Body of pancreas (tissue), 4 donors: Measurements from ENCODE around the gene CMBL. TPM values are rescaled to one million over a fixed set of nuclear protein-coding genes. Genes with fewer than 3 reads are reported as not detected.

Experiments used
- ATAC-seq: fragments of 150-250 bp; one replicate; pipeline ENCODE4 v1.9.1; 2016
- DNase-seq, 4 donors: peaks; one replicate each; pipeline ENCODE4 v3.0.0-alpha.2; 2019
- H3K27ac ChIP-seq, 4 donors: fragments of 200-600 bp; sonication (generic); 1 replicate in 3 of 4; 2 replicates in 1 of 4; pipeline versions ENCODE4 v1.5.1 to v1.6.1; 2016 to 2019; ENCODE audit warnings: mild to moderate bottlenecking in 1 of 4, mixed read lengths in 1 of 4, moderate library complexity in 1 of 4
- H3K27me3 ChIP-seq, 2 donors: fragments of 200-600 bp; sonication (generic); one replicate each; pipeline ENCODE4 v1.6.0; 2016; ENCODE audit warnings: mild to moderate bottlenecking in 1 of 2
- H3K36me3 ChIP-seq, 2 donors: fragments of 200-600 bp; sonication (generic); replicated peaks in 1 of 2; 2 replicates each; pipeline ENCODE4 v1.5.1; 2016; ENCODE audit warnings: low read depth in 2 of 2; ENCODE audit not compliant: insufficient read depth in 1 of 2
- H3K4me1 ChIP-seq: fragments of 200-600 bp; sonication (generic); one replicate; pipeline ENCODE4 v1.6.0; 2016
- H3K4me3 ChIP-seq, 2 donors: fragments of 200-600 bp; sonication (generic); 1 replicate in 1 of 2; 2 replicates in 1 of 2; pipeline ENCODE4 v1.5.1; 2016 to 2019
- H3K9me3 ChIP-seq, 3 donors: fragments of 200-600 bp; sonication (generic); 1 replicate in 2 of 3; 2 replicates in 1 of 3; pipeline ENCODE4 v1.5.1; 2016
- CTCF ChIP-seq, 7 experiments: fragments of 450-650 bp in 4 of 7; fragments of 200-600 bp in 3 of 7; sonication (generic) in 3 of 7; IDR thresholded peaks; one replicate each; pipeline ENCODE4 v1.5.1; 2016 to 2019; ENCODE audit warnings: antibody characterized with exemption in 7 of 7
- POLR2A ChIP-seq, 3 donors: fragments of 450-650 bp; IDR thresholded peaks; one replicate each; pipeline ENCODE4 v1.6.1; 2016; ENCODE audit warnings: antibody characterized with exemption in 3 of 3, mild to moderate bottlenecking in 2 of 3
- WGBS, 2 donors: methylation state at CpG; one replicate each; pipeline ENCODE4 v1.1.5; 2017; 5-methylcytosine and 5-hydroxymethylcytosine counted together
- intact Hi-C: fragments of 100-400 bp; cut with DNase I; formaldehyde crosslinking; loops from one replicate; pipeline ENCODE4 v1.15.1; 2023
- total RNA-seq, 2 donors: library from RNA; depleted of rRNA; stranded (reverse); fragments of >200 nt; gene quantifications; one replicate each; pipeline ENCODE4 v1.1.0, GENCODE V29; 2016

CMBL gene
- total RNA-seq, 2 donors from 2014 or later = 4.4 to 4.9 TPM

- H3K27ac ChIP-seq = no peak overlapping the region
- TF ChIP-seq CTCF (IDR thresholded peaks at IDR 0.05) = no peak
- no peak for TF ChIP-seq POLR2A (IDR thresholded peaks at IDR 0.05)
- no peak for ATAC-seq
- H3K4me1 ChIP-seq = peaks cover 6% of the 10 kb centered on the region
- no peak for DNase-seq
- 74 to 77% methylated on average over 1 of the region's 1 CpG for WGBS, 2 donors
- intact Hi-C loops = loop anchor here (10.0 kb wide), 1 partner anchor 699 kb away; the partner anchor contains the start of gene SEMA5A
- H3K9me3 ChIP-seq = no peaks in the 10 kb centered on the region
- no peak overlapping the region for H3K4me3 ChIP-seq
- H3K27me3 ChIP-seq = no peaks in the 10 kb centered on the region
- no peaks in the 10 kb centered on the region for H3K36me3 ChIP-seq
Measured at GRCh38 chr5:10243660-10244240, 64.0 kb downstream of the CMBL start.

GRCh38 chr5:10235350-10235749 lies 72.4 kb downstream of the CMBL start:
- Histone ChIP-seq H3K36me3 (no peaks in the 10 kb centered on the region), H3K9me3 (no peaks in the 10 kb centered on the region), H3K4me1 (no peaks in the 10 kb centered on the region), H3K27ac (no peak overlapping the region), H3K4me3 (no peak overlapping the region), H3K27me3 (no peaks in the 10 kb centered on the region)
- ATAC-seq = no peak
- TF ChIP-seq POLR2A (IDR thresholded peaks at IDR 0.05) = no peak
- no peak for TF ChIP-seq CTCF (IDR thresholded peaks at IDR 0.05)
- no peak for DNase-seq
- 87 to 89% methylated on average over 8 of the region's 8 CpGs for WGBS, 2 donors
- intact Hi-C loops = no loop called here

GRCh38 chr5:10233505-10233904 lies 74.2 kb downstream of the CMBL start:
- Histone ChIP-seq H3K9me3 (no peaks in the 10 kb centered on the region), H3K27me3 (no peaks in the 10 kb centered on the region), H3K36me3 (no peaks in the 10 kb centered on the region), H3K4me1 (no peaks in the 10 kb centered on the region), H3K27ac (no peak overlapping the region), H3K4me3 (no peak overlapping the region)
- WGBS, 2 donors = 56 to 62% methylated on average over 7 of the region's 7 CpGs
- DNase-seq (peak in 2 of 4 donors; percentile 27 to 39), ATAC-seq (no peak)
- TF ChIP-seq CTCF (IDR thresholded peaks at IDR 0.05) (peak in 2 of 7 experiments; percentile 14 to 18), POLR2A (IDR thresholded peaks at IDR 0.05) (no peak)
- intact Hi-C loops = no loop called here

GRCh38 chr5:10233011-10233410 lies 74.7 kb downstream of the CMBL start:
- ATAC-seq (no peak), DNase-seq (no peak)
- no peaks in the 10 kb centered on the region for H3K36me3 ChIP-seq
- H3K27ac ChIP-seq = no peak overlapping the region
- no peaks in the 10 kb centered on the region for H3K27me3 ChIP-seq
- intact Hi-C loops = no loop called here
- H3K4me3 ChIP-seq = no peak overlapping the region
- TF ChIP-seq POLR2A (IDR thresholded peaks at IDR 0.05) = no peak
- no peak for TF ChIP-seq CTCF (IDR thresholded peaks at IDR 0.05)
- no peaks in the 10 kb centered on the region for H3K9me3 ChIP-seq
- no peaks in the 10 kb centered on the region for H3K4me1 ChIP-seq
- 76 to 82% methylated on average over 5 to 7 of the region's 7 CpGs for whole genome bisulfite sequencing, 2 donors

- H3K4me1 ChIP-seq = no peaks in the 10 kb centered on the region
- no peaks in the 10 kb centered on the region for H3K27me3 ChIP-seq
- no peaks in the 10 kb centered on the region for H3K9me3 ChIP-seq
- no peak overlapping the region for H3K27ac ChIP-seq
- DNase-seq (no peak), ATAC-seq (no peak)
- 88 to 95% methylated on average over 8 to 9 of the region's 9 CpGs for WGBS, 2 donors
- TF ChIP-seq CTCF (IDR thresholded peaks at IDR 0.05) (no peak), POLR2A (IDR thresholded peaks at IDR 0.05) (no peak)
- H3K4me3 ChIP-seq = no peak overlapping the region
- no peaks in the 10 kb centered on the region for H3K36me3 ChIP-seq
- intact Hi-C loops = no loop called here
Measured at GRCh38 chr5:10232386-10232785, 75.3 kb downstream of the CMBL start.
